ENCODE results near the gene USE1.

DNA sequence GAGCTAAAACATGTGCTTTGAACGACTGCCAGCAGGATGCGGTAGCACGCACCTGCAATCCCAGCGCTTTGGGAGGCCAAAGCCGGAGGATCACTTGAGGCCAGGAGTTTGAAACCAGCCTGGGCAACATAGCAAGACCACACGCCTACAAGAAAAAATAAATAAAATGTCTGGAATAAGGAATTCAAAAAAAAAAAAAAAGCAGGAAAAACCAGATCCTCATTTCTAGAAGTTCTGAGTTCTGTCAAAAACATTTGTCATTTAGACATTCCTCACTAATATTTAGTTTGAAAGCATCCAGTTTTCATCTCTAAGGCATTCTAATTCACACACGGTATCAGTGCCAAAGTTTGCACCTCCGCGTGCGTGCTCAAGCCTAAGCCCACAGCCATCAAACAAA lies 36.9 kb upstream of the USE1 start:
- TF ChIP-seq CEBPB (IDR thresholded peaks at IDR 0.05; ENCODE audit: low read depth) = no peak
- TF ChIP-seq EZH2 (IDR thresholded peaks at IDR 0.05) = no peak
- no peak for TF ChIP-seq POLR2A (IDR thresholded peaks at IDR 0.05; ENCODE audit: borderline replicate concordance, extremely low read depth, insufficient read depth, insufficient read length)
- TF ChIP-seq, protein P1, sequence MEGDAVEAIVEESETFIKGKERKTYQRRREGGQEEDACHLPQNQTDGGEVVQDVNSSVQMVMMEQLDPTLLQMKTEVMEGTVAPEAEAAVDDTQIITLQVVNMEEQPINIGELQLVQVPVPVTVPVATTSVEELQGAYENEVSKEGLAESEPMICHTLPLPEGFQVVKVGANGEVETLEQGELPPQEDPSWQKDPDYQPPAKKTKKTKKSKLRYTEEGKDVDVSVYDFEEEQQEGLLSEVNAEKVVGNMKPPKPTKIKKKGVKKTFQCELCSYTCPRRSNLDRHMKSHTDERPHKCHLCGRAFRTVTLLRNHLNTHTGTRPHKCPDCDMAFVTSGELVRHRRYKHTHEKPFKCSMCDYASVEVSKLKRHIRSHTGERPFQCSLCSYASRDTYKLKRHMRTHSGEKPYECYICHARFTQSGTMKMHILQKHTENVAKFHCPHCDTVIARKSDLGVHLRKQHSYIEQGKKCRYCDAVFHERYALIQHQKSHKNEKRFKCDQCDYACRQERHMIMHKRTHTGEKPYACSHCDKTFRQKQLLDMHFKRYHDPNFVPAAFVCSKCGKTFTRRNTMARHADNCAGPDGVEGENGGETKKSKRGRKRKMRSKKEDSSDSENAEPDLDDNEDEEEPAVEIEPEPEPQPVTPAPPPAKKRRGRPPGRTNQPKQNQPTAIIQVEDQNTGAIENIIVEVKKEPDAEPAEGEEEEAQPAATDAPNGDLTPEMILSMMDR (IDR thresholded peaks at IDR 0.05 in 2 of 3, conservative IDR thresholded peaks at IDR 0.05 in 1 of 3; ENCODE audit: borderline replicate concordance in 1 of 3, insufficient read depth in 1 of 3, low read depth in 2 of 3, low read length in 2 of 3) = no peak
- TF ChIP-seq POLR2AphosphoS5 (IDR thresholded peaks at IDR 0.05; ENCODE audit: low read depth, low read length) = no peak
- no peak for TF ChIP-seq RAD21 (IDR thresholded peaks at IDR 0.05; ENCODE audit: low read depth)
- no peak for TF ChIP-seq SRF (IDR thresholded peaks at IDR 0.05; ENCODE audit: low read depth)

All from HCT116 (cell line).